ENCODE measurements around the gene HDGFL3.

- TF ChIP-seq CTCF (IDR thresholded peaks at IDR 0.05; ENCODE audit: extremely low read depth in 1 of 2, insufficient read depth in 1 of 2, low read depth in 1 of 2, low read length in 2 of 2) (no peak), EZH2 (IDR thresholded peaks at IDR 0.05; ENCODE audit: borderline replicate concordance, low read depth, low read length, severe bottlenecking) (no peak), FOS (IDR thresholded peaks at IDR 0.05; ENCODE audit: borderline replicate concordance, insufficient read depth, low read length) (no peak), POLR2AphosphoS5 (IDR thresholded peaks at IDR 0.05; ENCODE audit: insufficient read depth, low read depth, low read length) (peak; percentile 79), POLR2A (IDR thresholded peaks at IDR 0.05; ENCODE audit: low read depth, low read length) (peak; percentile 60), JUN (IDR thresholded peaks at IDR 0.05; ENCODE audit: borderline replicate concordance, insufficient read depth, insufficient read length, low read depth) (no peak), MYC (IDR thresholded peaks at IDR 0.05; ENCODE audit: low read depth, low read length) (peak; percentile 50), GATA2 (IDR thresholded peaks at IDR 0.05; ENCODE audit: insufficient read depth, insufficient read length, low read depth, low read length) (no peak)
- TF ChIP-seq, protein P1, sequence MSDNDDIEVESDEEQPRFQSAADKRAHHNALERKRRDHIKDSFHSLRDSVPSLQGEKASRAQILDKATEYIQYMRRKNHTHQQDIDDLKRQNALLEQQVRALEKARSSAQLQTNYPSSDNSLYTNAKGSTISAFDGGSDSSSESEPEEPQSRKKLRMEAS (IDR thresholded peaks at IDR 0.05; ENCODE audit: insufficient read depth, insufficient read length): no peak
Measured at GRCh38 chr15:83108266-83109219, 99.1 kb downstream of the HDGFL3 start.

All from endothelial cell of umbilical vein (primary cell).